Natural killer cell (primary cell): Measurements from ENCODE around the gene PCDHGB1. TPM values are rescaled to one million over a fixed set of nuclear protein-coding genes. Genes with fewer than 3 reads are reported as not detected.
A peak's percentile ranks its signal among the peaks of the same experiment; 100 is the strongest.
"Not testable (repeated sequence)": the region's sequence is repeated elsewhere in the genome, so short reads cannot be mapped to it uniquely, and the experiment has no call there.

Experiments
- ATAC-seq, 3 donors: fragments of 150-1000 bp in 2 of 3; fragments of 200-7000 bp in 1 of 3; cut with Tn5 transposase; 1 replicate in 1 of 3; 2 replicates in 2 of 3; pipeline ENCODE4 v1.10.0; 2021; ENCODE audit warnings: mild to moderate bottlenecking in 2 of 3, moderate library complexity in 2 of 3
- DNase-seq, 2 donors: peaks; one replicate each; pipeline versions ENCODE4 v3.0.0 to v3.0.0-alpha.2; 2013 to 2021; ENCODE audit warnings: mixed read lengths in 1 of 2
- H3K27ac ChIP-seq: one replicate; pipeline ENCODE4 v1.5.1; 2013; ENCODE audit warnings: mild to moderate bottlenecking, low read length
- H3K27me3 ChIP-seq: one replicate; pipeline ENCODE4 v1.6.1; 2013; ENCODE audit warnings: low read length; ENCODE audit not compliant: control insufficient read depth, insufficient read depth
- H3K36me3 ChIP-seq: one replicate; pipeline ENCODE4 v1.6.1; 2013; ENCODE audit warnings: low read length; ENCODE audit not compliant: control insufficient read depth, insufficient read depth
- H3K4me1 ChIP-seq: one replicate; pipeline ENCODE4 v1.6.1; 2013; ENCODE audit warnings: low read length; ENCODE audit not compliant: control insufficient read depth, insufficient read depth
- H3K4me3 ChIP-seq: one replicate; pipeline ENCODE4 v1.5.1; 2013; ENCODE audit warnings: low read length
- H3K9me3 ChIP-seq: one replicate; pipeline ENCODE4 v1.6.1; 2013; ENCODE audit warnings: low read length; ENCODE audit not compliant: control insufficient read depth, insufficient read depth
- H3K27ac Mint-ChIP-seq, 2 donors: one replicate each; pipeline ENCODE4 v1.8.0; 2022; ENCODE audit warnings: mild to moderate bottlenecking in 2 of 2, mixed read lengths in 2 of 2, moderate library complexity in 1 of 2
- H3K27me3 Mint-ChIP-seq, 2 donors: one replicate each; pipeline ENCODE4 v1.8.0; 2022; ENCODE audit warnings: low read depth in 2 of 2, mixed read lengths in 2 of 2
- H3K36me3 Mint-ChIP-seq: one replicate; pipeline ENCODE4 v1.8.0; 2022; ENCODE audit warnings: mixed read lengths
- H3K4me1 Mint-ChIP-seq, 2 donors: one replicate each; pipeline ENCODE4 v1.8.0; 2022; ENCODE audit warnings: mixed read lengths in 2 of 2
- H3K4me3 Mint-ChIP-seq: one replicate; pipeline ENCODE4 v1.8.0; 2022; ENCODE audit warnings: mild to moderate bottlenecking, moderate library complexity, mixed read lengths
- H3K9me3 Mint-ChIP-seq, 2 donors: one replicate each; pipeline ENCODE4 v1.8.0; 2022; ENCODE audit warnings: mixed read lengths in 2 of 2
- CTCF ChIP-seq: fragments of 200-600 bp; IDR thresholded peaks from one replicate; pipeline ENCODE4 v1.8.0; 2022; ENCODE audit warnings: antibody characterized with exemption
- WGBS: methylation state at CpG from one replicate; pipeline ENCODE4 v1.1.7; 2013; ENCODE audit warnings: missing lambda C conversion rate; ENCODE audit not compliant: insufficient coverage; 5-methylcytosine and 5-hydroxymethylcytosine counted together
- intact Hi-C: fragments of 100-400 bp; cut with micrococcal nuclease; formaldehyde crosslinking; loops from one replicate; pipeline ENCODE4 v1.14.2; 2022
- total RNA-seq, 4 donors: library from RNA; stranded (reverse); fragments of 120-200 nt in 1 of 4; gene quantifications; one replicate each; pipeline versions ENCODE4 v1.2.3 to v1.2.4, GENCODE V29; 2013 to 2022

Gene PCDHGB1
- total RNA-seq, 3 donors from 2014 or later (not counting 1 experiment from before 2014, with no cell fraction given): 0.10 TPM; not detected in 2

DNA sequence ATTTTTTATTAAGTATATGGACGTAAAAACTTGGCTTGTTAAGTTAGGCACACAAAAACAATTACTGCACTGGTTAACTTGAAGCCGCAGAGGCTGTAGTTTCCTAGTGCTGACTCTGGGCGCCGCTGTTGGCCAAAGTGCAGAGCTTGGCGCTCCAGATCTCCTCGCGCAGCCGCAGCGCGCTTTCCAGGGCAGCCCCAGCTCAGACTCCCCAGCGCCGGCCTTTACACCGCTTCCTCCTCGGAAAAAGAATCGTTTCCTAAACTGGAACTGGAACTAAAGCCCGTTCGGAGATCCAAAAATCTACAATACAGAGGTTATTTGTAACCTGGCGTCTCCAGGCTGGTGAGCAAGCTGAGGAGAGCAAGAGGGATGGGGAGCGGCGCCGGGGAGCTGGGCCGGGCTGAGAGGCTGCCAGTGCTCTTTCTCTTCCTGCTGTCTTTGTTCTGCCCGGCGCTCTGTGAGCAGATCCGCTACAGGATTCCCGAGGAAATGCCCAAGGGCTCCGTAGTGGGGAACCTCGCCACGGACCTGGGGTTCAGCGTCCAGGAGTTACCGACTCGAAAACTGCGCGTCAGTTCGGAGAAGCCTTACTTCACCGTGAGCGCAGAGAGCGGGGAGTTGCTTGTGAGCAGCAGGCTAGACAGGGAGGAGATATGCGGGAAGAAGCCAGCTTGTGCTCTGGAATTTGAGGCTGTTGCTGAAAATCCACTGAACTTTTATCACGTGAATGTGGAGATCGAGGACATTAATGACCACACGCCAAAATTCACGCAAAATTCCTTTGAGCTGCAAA lies 48.1 kb downstream of the PCDHGB1 start, which contains the start of gene PCDHGB5:
Gene PCDHGB5, plus strand, starts transcription at position 192 of the 796 bp plus-strand sequence. Its CDS starts 181 bp downstream, at position 373.
- Mint-ChIP-seq H3K27me3 (peaks cover 46 to 63% of the 10 kb centered on the region in 2 donors), H3K4me3 (peak within 1 kb of the TSS; percentile 83)
- H3K36me3 Mint-ChIP-seq, H3K27ac Mint-ChIP-seq, H3K9me3 Mint-ChIP-seq, H3K27ac ChIP-seq, intact Hi-C loops, H3K36me3 ChIP-seq, H3K4me1 Mint-ChIP-seq, H3K4me1 ChIP-seq: not testable (repeated sequence)
- H3K9me3 ChIP-seq: peaks cover 37% of the 10 kb centered on the region
- ATAC-seq (peak; percentile 89 to 99 (median 98)), DNase-seq (peak; percentile 37 to 39)
- WGBS: 11% methylated on average over 17 of the region's 43 CpGs
- peak within 1 kb of the TSS; percentile 24 for H3K4me3 ChIP-seq
- H3K27me3 ChIP-seq: peaks cover 59% of the 10 kb centered on the region
- TF ChIP-seq CTCF: peak; percentile 46

DNA sequence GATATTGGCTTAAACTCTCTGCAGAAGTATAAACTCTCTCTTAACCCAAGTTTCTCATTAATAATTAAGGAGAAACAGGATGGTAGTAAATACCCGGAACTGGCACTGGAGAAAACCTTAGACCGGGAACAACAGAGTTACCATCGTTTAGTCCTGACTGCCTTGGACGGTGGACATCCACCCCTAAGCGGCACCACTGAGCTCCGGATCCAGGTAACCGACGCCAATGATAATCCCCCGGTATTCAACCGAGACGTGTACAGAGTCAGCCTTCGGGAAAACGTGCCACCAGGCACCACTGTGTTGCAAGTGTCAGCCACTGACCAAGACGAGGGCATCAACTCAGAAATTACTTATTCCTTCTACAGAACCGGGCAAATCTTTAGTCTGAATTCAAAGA lies 48.7 kb downstream of the PCDHGB1 start:
- intact Hi-C loops: no loop called here
- Histone ChIP-seq H3K4me1 (peaks cover 5% of the 10 kb centered on the region), H3K27ac (no peak overlapping the region), H3K36me3 (no peaks in the 10 kb centered on the region), H3K4me3 (no peak overlapping the region), H3K27me3 (peaks cover 60% of the 10 kb centered on the region), H3K9me3 (peaks cover 35% of the 10 kb centered on the region)
- no peak for TF ChIP-seq CTCF
- Mint-ChIP-seq H3K4me1 (peaks cover 5 to 11% of the 10 kb centered on the region in 2 donors), H3K9me3 (peaks cover 0 to 5% of the 10 kb centered on the region in 2 donors), H3K27ac (no peak overlapping the region), H3K4me3 (peak overlapping the region; percentile 37), H3K27me3 (peaks cover 46 to 61% of the 10 kb centered on the region in 2 donors), H3K36me3 (no peaks in the 10 kb centered on the region)
- ATAC-seq (no peak), DNase-seq (no peak)
- 37% methylated on average over 14 of the region's 15 CpGs for WGBS

- peaks cover 5% of the 10 kb centered on the region for H3K4me1 ChIP-seq
- WGBS: 42% methylated on average over 61 of the region's 61 CpGs
- no peak for TF ChIP-seq CTCF
- intact Hi-C loops: no loop called here
- no peak for ATAC-seq
- H3K9me3 ChIP-seq: peaks cover 28% of the 10 kb centered on the region
- Mint-ChIP-seq H3K4me1 (peaks cover 5 to 11% of the 10 kb centered on the region in 2 donors), H3K9me3 (peaks cover 0 to 2% of the 10 kb centered on the region in 2 donors), H3K27me3 (peaks cover 46 to 60% of the 10 kb centered on the region in 2 donors), H3K27ac (no peak overlapping the region), H3K36me3 (no peaks in the 10 kb centered on the region), H3K4me3 (no peak overlapping the region)
- no peak for DNase-seq
- no peaks in the 10 kb centered on the region for H3K36me3 ChIP-seq
- H3K4me3 ChIP-seq: no peak overlapping the region
- peaks cover 60% of the 10 kb centered on the region for H3K27me3 ChIP-seq
- no peak overlapping the region for H3K27ac ChIP-seq
These were observed 49.8 kb downstream of the PCDHGB1 start for GRCh38 chr5:141399555-141400258.

Other genes starting within 250 kb of the PCDHGB1 start
- gene PCDHB3, start 249.6 kb upstream of the PCDHGB1 start, total RNA-seq: not detected
- gene PCDHB4, start 228.3 kb upstream of the PCDHGB1 start, total RNA-seq: not detected
- not detected for gene PCDHB5, start 214.9 kb upstream of the PCDHGB1 start, total RNA-seq
- gene PCDHB6, start 200.0 kb upstream of the PCDHGB1 start, total RNA-seq: not detected
- not detected for gene PCDHB7, start 177.5 kb upstream of the PCDHGB1 start, total RNA-seq
- gene PCDHB8, start 172.3 kb upstream of the PCDHGB1 start, total RNA-seq: not detected
- not detected for gene PCDHB16, start 167.7 kb upstream of the PCDHGB1 start, total RNA-seq
- gene PCDHB9, start 162.9 kb upstream of the PCDHGB1 start, total RNA-seq: under 1 TPM in 1 of 3 donors, not detected in 2; 0.15 TPM
- gene PCDHB10, start 157.7 kb upstream of the PCDHGB1 start, total RNA-seq: under 1 TPM in 1 of 3 donors, not detected in 2; 0.15 TPM
- not detected for gene PCDHB11, start 150.5 kb upstream of the PCDHGB1 start, total RNA-seq
- not detected for gene PCDHB12, start 141.4 kb upstream of the PCDHGB1 start, total RNA-seq
- not detected for gene PCDHB13, start 136.2 kb upstream of the PCDHGB1 start, total RNA-seq
- not detected for gene PCDHB14, start 126.8 kb upstream of the PCDHGB1 start, total RNA-seq
- gene PCDHB15, start 104.7 kb upstream of the PCDHGB1 start, total RNA-seq: not detected
- gene SLC25A2, start 46.0 kb upstream of the PCDHGB1 start, total RNA-seq: under 1 TPM in 1 of 3 donors, not detected in 2; 0.73 TPM
- gene TAF7, start 29.3 kb upstream of the PCDHGB1 start, total RNA-seq: 10 to 100 TPM; 77.3 to 96.1 (median 89.4) TPM
- gene PCDHGA1, start 19.6 kb upstream of the PCDHGB1 start, total RNA-seq: not detected
- not detected for gene PCDHGA2, start 11.3 kb upstream of the PCDHGB1 start, total RNA-seq
- gene PCDHGA3, start 6.3 kb upstream of the PCDHGB1 start, total RNA-seq: not detected
- gene PCDHGA4, start 4.9 kb downstream of the PCDHGB1 start, total RNA-seq: under 1 TPM in 2 of 3 donors, not detected in 1; 0.24 to 0.30 TPM
- gene PCDHGB2, start 9.9 kb downstream of the PCDHGB1 start, total RNA-seq: 1 to 10 TPM in 1 of 3 donors, under 1 TPM in 2; 0.36 to 1.5 (median 0.49) TPM
- gene PCDHGA5, start 14.1 kb downstream of the PCDHGB1 start, total RNA-seq: under 1 TPM; 0.12 to 0.30 (median 0.20) TPM
- gene PCDHGB3, start 20.1 kb downstream of the PCDHGB1 start, total RNA-seq: under 1 TPM in 2 of 3 donors, not detected in 1; 0.52 to 0.68 TPM
- gene PCDHGA6, start 23.8 kb downstream of the PCDHGB1 start, total RNA-seq: under 1 TPM; 0.20 to 0.75 (median 0.21) TPM
- under 1 TPM in 2 of 3 donors, not detected in 1; 0.26 to 0.68 TPM for gene PCDHGA7, start 32.6 kb downstream of the PCDHGB1 start, total RNA-seq
- under 1 TPM in 2 of 3 donors, not detected in 1; 0.31 to 0.40 TPM for gene PCDHGB4, start 37.6 kb downstream of the PCDHGB1 start, total RNA-seq
- under 1 TPM; 0.07 to 0.28 (median 0.09) TPM for gene PCDHGA8, start 42.5 kb downstream of the PCDHGB1 start, total RNA-seq
- gene PCDHGB5, start 47.8 kb downstream of the PCDHGB1 start, total RNA-seq: 1 to 10 TPM; 1.3 to 4.2 (median 3.1) TPM
- gene PCDHGA9, start 52.7 kb downstream of the PCDHGB1 start, total RNA-seq: 1 to 10 TPM in 2 of 3 donors, under 1 TPM in 1; 0.61 to 1.7 (median 1.0) TPM
- gene PCDHGB6, start 57.9 kb downstream of the PCDHGB1 start, total RNA-seq: 1 to 10 TPM; 2.1 to 5.9 (median 2.9) TPM
- gene PCDHGA10, start 62.9 kb downstream of the PCDHGB1 start, total RNA-seq: 1 to 10 TPM in 2 of 3 donors, under 1 TPM in 1; 0.61 to 2.6 (median 2.1) TPM
- 1 to 10 TPM in 2 of 3 donors, under 1 TPM in 1; 0.68 to 1.6 (median 1.2) TPM for gene PCDHGB7, start 67.6 kb downstream of the PCDHGB1 start, total RNA-seq
- gene PCDHGA11, start 71.0 kb downstream of the PCDHGB1 start, total RNA-seq: 1 to 10 TPM in 1 of 3 donors, under 1 TPM in 2; 0.40 to 1.2 (median 0.83) TPM
- gene PCDHGA12, start 80.4 kb downstream of the PCDHGB1 start, total RNA-seq: 1 to 10 TPM in 1 of 3 donors, under 1 TPM in 2; 0.35 to 1.1 (median 0.75) TPM
- gene PCDHGC3, start 125.9 kb downstream of the PCDHGB1 start, total RNA-seq: 1 to 10 TPM in 1 of 3 donors, under 1 TPM in 2; 0.68 to 1.5 (median 0.75) TPM
- gene PCDHGC4, start 134.9 kb downstream of the PCDHGB1 start, total RNA-seq: under 1 TPM; 0.31 to 0.84 (median 0.45) TPM
- gene PCDHGC5, start 139.0 kb downstream of the PCDHGB1 start, total RNA-seq: under 1 TPM; 0.31 to 0.97 (median 0.50) TPM